ENCODE measurements around the gene PTPN4.

PTPN4 gene

GRCh38 chr2:119759451-119760236, at the start of gene PTPN4:
Gene PTPN4 (plus strand): TSS chr2:119759922. CDS start chr2:119809854, 49,932 bp downstream.
- peak; percentile 98 for DNase-seq

- no peak for DNase-seq
Observed at GRCh38 chr2:119710281-119710680, 49.4 kb upstream of the PTPN4 start.

GRCh38 chr2:119711352-119711751, 48.4 kb upstream of the PTPN4 start:
- DNase-seq = no peak

GRCh38 chr2:119712571-119712970, 47.2 kb upstream of the PTPN4 start:
- DNase-seq = no peak

- no peak for DNase-seq
Observed at GRCh38 chr2:119713819-119714490, 45.8 kb upstream of the PTPN4 start.

GRCh38 chr2:119715409-119716283, 44.1 kb upstream of the PTPN4 start:
- DNase-seq = no peak

GRCh38 chr2:119716284-119716672, 43.4 kb upstream of the PTPN4 start:
- no peak for DNase-seq

GRCh38 chr2:119718501-119719260, 41.0 kb upstream of the PTPN4 start:
- DNase-seq = no peak

- no peak for DNase-seq
Observed at GRCh38 chr2:119719261-119719627, 40.5 kb upstream of the PTPN4 start.

- no peak for DNase-seq
Observed at GRCh38 chr2:119721043-119721442, 38.7 kb upstream of the PTPN4 start.

GRCh38 chr2:119721462-119721861, 38.3 kb upstream of the PTPN4 start:
- DNase-seq = no peak

- DNase-seq = no peak
Observed at GRCh38 chr2:119721904-119722303, 37.8 kb upstream of the PTPN4 start.

GRCh38 chr2:119723186-119723585, 36.5 kb upstream of the PTPN4 start:
- DNase-seq = no peak

GRCh38 chr2:119723784-119724467, 35.8 kb upstream of the PTPN4 start:
- DNase-seq = no peak

GRCh38 chr2:119724656-119725485, 34.9 kb upstream of the PTPN4 start:
- no peak for DNase-seq

- no peak for DNase-seq
Observed at GRCh38 chr2:119727493-119727892, 32.2 kb upstream of the PTPN4 start.

GRCh38 chr2:119728421-119728820, 31.3 kb upstream of the PTPN4 start:
- DNase-seq = no peak

GRCh38 chr2:119730671-119731177, 29.0 kb upstream of the PTPN4 start:
- DNase-seq = no peak

GRCh38 chr2:119731983-119732382, 27.7 kb upstream of the PTPN4 start:
- DNase-seq = no peak

GRCh38 chr2:119732601-119733164, 27.0 kb upstream of the PTPN4 start:
- no peak for DNase-seq

GRCh38 chr2:119734047-119734446, 25.7 kb upstream of the PTPN4 start:
- DNase-seq = no peak

All from CD4-positive, alpha-beta T cell treated with Interleukin-12 subunit alpha and Interleukin-12 subunit beta, for 1 hour (primary cell).